HG03280 (cell line): ENCODE data around the gene JAK1.

ENCODE experiments used
- ATAC-seq: cut with Tn5 transposase; IDR thresholded peaks from one replicate; pipeline ENCODE4 v1.9.1; 2021; ENCODE audit warnings: mild to moderate bottlenecking, moderate library complexity; ENCODE audit not compliant: unreplicated experiment

JAK1 gene

DNA sequence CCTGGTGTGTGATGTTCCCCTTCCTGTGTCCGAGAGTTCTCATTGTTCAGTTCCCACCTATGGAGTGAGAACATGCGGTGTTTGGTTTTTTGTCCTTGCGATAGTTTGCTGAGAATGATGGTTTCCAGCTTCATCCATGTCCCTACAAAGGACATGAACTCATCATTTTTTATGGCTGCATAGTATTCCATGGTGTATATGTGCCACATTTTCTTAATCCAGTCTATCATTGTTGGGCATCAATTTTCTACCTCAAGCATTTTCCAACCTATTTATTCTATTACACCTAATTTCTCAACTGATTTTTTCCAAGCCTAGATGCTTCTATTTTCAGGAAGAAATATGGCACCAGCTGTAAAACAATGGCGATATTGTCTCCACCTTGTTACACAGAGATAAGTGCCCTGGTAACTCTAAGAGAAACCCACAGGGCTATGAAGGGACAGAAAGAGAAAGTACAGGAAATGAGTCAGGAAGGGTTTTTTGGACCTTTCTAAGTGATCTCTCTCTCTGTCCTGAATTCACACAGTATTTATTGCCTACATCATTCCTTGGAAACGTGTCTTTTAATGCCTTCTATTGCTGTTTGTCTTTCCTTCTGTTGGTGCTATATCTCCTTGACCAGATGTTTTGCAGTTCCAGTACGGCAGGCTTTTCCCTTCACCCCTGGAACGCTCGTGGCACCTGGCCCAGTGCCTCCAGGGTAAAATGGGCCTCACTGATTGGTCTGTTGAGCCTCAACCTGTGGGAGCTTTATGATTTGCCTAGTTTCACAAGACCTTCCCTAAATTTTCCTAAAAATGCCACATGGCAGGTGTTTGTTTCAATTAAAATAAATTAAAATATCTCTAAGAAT is 14.6 kb upstream of the JAK1 start:
- ATAC-seq, result no peak

DNA sequence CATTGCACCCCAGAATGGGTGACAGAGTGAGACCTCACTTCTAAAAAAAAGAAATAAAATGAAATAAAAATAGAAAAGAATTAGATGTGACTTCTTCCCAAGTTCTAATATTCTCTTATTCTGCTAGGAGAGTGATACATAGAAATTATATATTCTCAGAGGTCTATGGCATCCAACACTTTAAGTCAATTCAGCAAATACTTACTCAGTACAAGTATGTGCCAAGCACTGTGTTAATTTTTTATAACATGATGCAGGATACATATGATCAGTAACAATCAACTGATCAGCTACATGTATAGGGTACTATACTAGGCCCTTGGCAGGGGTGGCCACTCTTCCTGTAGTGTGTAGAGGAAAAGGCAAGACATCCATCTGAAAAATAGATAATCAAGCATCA is 13.0 kb upstream of the JAK1 start:
- ATAC-seq, result no peak

DNA sequence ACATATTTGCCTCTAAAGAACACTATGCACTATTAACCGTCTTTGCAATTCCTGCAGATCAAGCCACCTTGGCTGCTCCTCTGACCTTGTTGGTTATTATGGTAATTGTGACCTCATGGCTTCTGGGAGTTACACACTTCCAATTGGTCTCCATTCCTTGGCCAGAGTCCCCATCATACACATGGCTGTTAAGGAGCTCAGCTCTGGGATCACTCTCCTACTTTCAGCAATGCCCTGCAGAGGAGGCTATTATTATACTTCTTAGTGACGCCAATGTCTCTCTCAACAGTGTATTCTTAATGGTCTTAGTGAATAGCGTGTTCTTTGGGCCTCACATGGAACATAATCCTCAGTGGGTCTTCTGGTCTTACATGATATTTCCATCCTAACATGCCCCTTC is 10.0 kb upstream of the JAK1 start:
- ATAC-seq, result no peak

DNA sequence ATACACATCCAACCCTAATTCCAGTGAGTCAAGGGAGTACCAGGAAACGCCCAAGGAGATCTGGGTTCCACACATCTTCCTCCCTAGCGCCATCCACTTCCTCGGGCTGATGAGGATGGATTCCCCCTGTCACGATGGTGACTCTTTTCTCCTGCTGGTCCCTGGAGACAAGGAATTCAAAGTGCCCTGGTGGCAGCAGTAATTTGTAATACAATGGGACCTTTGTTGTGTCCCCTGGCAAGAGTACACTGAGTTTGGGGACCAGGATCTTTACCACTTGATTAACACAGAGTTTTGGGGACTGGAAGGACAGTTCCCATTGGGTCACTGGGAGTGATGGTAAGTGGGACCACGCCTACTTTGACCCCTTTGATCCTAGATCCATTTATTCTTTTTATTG is 9.4 kb upstream of the JAK1 start:
- no peak for ATAC-seq

DNA sequence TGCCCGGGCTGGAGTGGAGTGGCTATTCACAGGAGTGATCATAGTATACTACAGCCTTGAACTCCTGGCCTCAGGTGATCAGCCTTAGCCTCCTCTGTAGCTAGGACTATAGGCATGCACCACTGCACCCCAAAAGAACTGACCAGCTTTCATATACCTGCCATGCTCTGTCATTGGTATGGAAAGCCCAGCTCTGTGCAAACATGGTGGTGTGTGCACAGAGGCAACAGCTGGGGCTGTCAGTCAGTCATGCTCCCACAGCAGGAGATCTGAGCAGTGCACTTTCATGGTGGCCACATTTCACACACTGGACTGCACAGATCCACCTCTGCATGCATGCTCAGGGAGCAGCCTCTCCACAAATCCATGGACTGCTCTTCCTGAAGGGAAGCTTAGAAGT is 8.8 kb upstream of the JAK1 start:
- ATAC-seq, result no peak

DNA sequence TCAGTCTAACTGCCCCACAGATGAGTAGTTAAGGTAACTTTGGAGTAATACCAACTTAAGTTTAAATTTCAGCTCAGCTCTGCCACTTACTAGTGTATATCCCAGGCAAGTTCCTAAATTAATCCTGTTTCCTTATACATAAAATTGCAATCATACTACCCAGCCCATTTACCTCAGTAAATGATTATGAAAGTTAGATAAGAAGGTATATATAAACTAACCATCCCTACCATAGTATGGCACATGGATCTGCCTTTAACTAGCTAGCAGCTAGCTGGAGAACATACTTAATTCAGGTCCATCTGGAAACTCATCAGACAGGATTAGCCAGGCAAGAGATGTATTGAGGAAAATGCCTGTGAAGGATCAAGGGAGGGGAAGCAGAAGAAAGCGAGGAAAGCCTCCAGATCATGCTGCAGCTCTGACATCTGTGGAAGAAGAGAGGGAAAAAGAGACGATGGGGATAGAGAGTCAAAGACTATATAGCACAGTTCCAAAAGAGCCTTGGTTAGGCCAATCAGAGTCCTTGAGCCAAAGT is 8.0 kb upstream of the JAK1 start:
- no peak for ATAC-seq

DNA sequence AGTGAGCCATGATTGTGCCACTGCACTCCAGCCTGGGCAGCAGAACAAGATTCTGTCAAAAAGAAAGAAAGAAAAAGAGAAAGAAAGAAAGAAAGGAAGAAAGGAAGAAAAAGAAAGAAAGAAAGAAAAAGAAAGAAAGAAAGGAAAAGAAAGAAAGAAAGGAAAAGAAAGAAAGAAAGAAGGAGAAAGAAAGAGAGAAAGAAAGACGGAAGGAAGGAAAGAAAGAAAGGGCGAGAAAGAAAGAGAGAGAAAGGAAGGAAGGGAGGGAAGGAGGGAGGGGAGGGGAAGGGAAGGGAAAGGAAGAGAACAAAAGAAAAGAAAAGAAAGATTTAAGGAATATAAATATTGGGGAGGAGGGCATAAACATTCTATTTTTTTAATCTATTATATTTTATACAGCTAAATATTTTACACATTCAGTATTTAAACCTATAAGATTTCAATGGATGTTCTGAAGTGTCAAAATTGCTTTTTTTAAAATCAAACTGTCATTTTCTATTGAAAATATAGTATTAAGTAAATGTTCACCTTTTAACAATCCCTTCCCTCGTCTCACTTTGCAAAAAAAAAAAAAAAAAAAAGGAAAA is 6.8 kb upstream of the JAK1 start:
- no peak for ATAC-seq

DNA sequence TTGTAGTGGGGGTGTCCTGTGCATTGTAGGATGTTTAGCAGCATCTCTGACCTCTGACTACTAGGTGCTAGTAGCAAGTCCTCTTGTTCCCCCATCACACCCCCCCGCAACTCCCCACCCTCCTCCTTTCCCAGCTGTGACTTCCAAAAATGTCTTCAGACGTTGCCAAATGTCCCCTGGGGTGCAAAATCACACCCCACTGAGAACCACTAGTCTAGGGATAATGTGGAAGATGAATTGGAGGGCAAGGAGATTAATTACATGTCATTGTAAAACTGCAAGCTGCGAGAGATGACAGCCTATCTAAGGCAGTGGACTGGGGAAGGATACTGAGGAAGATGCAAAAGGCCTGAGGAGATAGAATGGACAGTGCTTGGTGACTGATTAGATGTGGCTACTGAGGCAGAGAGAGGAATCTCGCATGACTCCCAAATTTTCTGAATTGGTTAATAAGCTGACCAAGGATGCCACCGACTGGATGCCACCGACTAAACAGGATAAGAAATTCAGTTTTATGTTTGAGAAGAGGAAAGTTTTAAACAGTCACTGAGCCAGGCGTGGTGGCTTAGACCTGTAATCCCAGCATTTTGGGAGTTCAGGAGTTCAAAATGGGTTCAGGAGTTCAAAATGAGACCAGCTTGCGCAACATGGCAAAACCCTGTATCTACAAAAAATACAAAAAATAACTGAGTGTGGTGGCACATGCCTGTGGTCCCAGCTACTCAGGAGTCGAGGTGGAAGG is 3.1 kb upstream of the JAK1 start:
- no peak for ATAC-seq

DNA sequence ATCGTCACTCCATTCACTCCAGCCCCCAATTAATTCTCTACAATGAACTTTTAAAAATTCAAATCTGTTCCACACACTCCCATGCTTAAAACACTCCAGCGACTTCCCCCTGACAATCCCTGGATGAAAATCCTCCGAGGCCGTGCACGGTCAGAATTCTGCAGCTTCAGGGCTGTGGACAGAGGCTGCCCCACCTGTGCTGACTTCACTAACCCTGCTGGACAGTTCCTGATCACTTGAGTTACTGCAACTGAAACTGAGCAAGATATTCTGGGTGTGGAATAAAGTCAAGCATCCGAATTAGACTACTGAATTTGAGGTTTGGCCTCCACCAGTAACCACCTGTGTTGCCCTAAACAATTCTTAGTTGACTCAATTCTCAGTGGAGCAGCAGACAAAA is 1.0 kb upstream of the JAK1 start:
- no peak for ATAC-seq

DNA sequence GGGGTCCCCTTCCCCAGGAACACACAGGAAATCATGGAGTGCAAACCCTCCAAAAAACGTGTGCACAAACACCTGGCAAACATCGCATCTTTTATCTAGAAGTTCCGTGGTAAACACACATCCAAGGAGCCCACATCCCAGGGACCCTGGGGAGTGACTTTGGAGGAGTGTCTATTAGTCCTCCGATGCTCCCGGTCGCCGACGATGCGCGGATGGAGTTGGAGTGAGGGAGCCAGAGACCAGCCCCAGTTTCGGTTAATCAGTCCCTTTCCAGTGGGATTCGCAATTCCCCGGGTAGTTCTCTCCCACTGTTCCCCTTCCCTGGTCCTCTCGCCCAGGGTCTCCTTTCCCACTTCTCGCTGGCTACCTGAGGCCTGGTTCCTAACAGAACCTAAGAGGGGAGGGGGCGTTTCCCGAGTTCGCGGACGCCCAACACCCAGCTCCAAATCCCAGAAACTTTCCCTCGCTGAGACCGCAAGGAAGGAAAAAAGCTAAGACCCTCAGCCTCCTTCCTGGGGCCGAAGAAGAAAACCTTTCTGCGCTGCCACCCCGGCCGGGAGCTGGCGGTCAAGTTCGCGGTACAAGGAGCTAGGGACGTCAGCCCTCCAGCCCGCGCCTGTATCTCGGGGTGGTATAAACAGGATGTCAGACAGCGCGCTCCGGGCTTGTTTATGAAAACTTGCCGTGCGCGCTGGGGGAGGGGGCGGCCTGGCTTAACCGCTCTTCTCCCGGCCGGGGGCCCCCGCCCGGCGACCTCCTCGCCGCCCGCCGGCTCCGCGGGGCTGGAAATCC is 787 bp downstream of the JAK1 start:
- ATAC-seq, result peak; percentile 38

DNA sequence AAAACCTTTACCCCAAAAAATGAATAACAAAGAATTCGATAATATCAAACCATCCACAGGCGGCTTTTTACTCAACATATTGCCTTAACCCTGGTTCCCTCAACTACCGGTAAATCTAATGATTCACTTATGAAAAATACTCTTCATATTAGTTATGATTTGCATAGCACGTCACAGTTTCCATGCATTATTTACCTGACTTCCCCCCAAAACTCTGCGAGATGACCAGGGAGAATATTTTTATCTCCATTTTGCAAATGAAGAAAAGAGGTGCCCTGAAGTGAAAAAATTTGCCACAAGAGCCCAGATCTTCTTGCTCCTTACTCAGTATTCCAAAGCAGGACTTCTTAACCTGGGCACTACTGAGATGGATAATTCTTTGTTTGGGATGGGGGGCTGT is 2.9 kb downstream of the JAK1 start:
- no peak for ATAC-seq

DNA sequence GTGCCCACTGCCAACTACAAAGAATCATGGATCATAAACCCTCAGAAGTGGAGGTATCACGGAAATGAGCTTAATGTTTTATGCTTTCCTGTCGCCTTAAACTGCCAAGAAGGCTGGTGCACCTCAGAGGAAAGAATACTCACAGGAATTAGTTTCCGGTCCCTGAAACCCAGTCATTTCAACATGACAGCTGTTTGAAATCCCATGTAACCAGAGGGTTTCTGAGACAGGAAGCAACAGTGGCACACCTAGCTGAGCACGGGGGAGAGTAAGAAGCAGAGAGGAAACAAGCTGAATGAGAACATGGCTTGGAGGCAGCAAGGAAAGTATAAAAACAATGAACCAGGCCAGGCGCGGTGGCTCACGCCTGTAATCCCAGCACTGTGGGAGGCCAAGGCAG is 3.9 kb downstream of the JAK1 start:
- no peak for ATAC-seq

DNA sequence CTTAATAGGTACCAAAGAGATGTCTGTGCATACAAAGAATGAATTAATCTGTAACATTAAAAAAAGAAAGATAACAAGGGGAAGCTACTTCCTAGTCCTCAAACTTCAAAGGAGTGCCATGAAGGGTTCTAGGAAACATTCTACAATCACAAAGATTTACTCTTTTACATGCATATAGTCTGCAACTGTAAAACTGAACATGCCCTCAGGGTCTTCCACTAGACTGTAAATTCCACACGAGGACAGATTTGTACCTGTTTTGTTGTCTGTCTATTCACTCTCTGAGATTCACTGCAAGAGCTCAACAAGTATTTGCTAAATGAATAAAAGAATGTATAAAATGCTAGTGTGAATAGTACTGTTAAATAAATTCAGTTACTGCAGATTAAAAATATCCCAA is 4.4 kb downstream of the JAK1 start:
- no peak for ATAC-seq

DNA sequence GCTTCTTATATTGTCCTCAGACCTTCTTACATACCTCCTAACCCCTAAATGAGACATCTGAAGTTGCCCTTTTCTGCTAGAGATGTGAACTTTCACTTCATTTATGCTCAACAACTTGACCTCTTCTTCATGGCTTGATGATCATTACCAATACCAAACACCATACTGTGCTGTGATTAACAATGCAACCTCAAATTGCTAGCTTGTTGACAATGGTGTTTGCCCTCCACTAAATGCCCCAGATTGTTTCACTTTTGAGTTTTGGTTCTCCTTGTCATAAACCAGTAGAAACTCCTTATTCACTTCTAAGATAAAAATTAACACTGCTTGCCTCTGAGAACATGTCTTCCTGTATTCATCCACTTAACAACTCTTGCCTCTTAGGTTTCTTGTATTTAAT is 5.6 kb downstream of the JAK1 start:
- peak; percentile 53 for ATAC-seq

DNA sequence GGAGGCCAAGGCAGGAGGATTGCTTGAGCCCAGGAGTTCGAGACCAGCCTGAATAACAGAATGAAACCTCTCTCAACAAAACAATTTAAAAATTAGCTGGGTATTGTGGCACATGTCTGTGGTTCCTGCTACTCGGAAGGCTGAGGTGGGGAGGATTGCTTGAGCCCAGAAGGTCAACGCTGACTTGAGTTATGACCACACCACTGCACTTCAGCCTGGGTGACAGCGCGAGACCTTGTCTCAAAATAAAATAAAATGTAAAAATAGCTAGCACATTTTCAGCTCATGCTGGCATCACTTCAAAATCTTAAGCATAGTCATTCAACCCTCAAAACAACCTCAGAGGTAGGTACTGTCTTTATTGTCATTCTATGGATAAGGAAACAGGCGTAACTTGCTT is 6.4 kb downstream of the JAK1 start:
- ATAC-seq, result no peak

DNA sequence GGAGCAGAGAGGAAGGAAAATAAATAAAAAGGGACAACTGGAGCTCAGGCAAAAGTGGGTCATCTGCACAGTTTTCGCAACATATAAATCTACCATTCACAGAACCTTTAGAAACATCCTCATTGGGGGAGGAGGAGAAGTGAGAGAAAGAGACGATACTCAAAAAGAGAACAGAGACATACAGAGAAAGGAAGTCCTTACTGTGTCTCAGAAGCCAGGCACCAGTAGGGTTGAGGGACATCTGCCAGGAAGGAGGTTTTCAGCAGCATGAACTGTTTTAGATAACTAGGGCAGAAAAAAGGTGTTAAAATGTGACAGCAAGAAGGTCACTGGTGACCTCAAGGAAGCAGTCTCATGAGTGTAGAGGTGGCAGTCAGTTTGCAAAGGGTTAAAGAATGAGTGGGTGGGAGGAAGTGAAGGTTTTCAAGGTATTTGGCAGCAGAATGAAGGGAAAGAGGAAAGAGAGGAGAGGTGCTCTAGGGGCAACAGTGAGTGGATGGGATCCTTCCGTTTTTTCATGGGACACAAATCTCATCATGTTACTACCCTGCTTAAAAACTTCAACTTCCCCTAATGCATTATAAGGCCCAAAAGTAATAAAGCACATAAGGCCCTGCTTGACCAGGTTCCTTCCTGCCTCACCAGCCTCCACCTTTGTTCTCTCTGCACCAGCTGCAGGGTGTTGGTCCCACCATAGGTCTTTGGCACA is 9.5 kb downstream of the JAK1 start:
- peak; percentile 81 for ATAC-seq

DNA sequence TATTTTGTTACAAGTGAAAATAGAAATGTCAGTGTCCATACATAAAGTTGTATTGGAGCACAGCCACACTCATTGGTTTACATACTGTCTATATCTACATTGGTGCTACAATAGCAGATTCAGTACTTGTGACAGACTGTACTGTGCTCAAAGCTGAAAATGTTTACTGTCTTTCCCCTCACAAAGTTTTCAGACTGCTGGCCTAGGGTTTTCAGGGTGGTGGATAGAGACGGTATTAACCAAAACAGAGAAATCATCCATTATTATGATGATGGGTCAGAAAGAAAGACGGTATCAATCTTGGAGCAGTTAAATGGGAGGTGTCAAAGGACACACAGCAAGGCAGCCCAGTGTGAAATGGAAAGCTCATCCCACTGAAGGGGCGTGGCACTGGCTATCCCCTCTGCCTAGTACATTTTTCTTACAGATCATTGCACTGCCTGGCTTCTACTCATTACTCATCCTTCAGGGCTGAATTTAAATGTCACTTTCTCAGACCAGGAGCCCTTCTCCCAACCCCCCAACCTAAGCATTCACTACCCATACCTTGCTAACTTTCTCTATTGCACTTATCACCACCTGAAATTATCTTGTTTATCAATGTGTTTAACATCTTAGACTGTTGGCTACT is 10.2 kb downstream of the JAK1 start:
- no peak for ATAC-seq

DNA sequence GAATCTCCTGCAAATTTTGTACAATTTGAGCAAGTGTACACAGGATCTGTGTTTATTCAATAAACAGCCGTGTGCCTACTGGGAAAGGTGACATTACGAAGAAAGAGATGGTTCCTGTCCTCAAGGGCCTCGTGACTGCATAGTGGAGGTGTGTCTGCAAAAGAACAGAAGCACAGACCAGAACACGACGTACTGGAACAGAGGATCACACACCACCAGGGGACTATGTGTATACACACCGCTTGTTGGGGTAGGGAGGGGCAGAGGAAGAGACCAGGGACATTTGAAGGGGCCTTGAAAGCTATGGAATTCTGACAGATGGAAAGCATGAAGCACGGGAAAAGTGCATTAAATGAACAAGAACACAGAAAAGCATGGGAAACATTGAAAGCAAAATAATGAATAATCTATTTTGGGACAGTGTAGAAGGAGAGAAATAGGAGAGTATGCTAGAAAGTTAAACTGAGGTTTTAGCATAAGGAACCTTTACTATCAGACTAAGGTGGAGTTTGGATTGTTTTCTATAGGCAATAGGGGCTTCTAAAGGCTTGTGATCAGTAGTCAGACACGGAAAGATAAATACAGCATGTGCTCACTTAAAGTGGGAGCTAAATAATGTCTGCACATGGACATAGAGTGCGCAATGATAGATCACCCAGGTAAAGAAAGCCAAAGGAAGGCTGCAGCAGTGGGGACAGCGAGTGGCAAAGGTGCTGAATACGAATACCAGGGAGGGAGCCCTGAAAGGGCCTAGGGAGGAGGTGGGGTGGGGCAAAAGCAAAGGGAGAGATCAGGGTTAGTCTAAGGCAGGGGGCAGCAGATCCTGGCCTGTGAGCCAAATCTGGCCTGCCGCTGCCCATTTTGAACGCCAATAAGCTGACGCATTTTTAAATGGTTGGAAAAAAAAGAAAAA is 11.0 kb downstream of the JAK1 start:
- no peak for ATAC-seq

DNA sequence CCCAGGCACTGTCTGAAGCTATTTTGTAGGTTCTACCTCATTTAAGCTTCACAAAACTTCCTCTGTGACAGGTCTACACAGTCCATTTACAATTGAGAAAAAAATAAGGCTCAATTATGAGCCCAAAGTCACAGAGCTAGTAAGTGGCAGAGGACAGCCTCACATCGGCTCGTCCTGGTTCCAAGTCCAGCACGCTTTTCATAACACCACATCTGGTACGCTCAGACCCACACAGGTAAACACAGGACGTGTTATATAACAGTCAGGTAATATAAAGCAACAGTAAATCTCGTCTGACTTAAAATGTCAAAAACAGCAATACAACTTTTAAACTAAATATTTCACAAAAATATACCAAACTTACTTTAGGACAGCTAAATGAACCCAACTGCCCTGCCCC is 13.1 kb downstream of the JAK1 start:
- ATAC-seq, result no peak
